Liver (tissue), 9 donors: Measurements from ENCODE around the gene VAC14. TPM values are rescaled to one million over a fixed set of nuclear protein-coding genes. Genes with fewer than 3 reads are reported as not detected.

Experiments used
- DNase-seq: peaks from one replicate; pipeline ENCODE4 v3.0.0-alpha.2; 2017; ENCODE audit warnings: low spot score
- H3K27ac ChIP-seq, 2 donors: one replicate each; pipeline ENCODE4 v1.7.0; 2013; ENCODE audit warnings: inconsistent platforms in 2 of 2, low read length in 2 of 2, control low read depth in 1 of 2, low read depth in 1 of 2, mild to moderate bottlenecking in 1 of 2
- H3K27me3 ChIP-seq, 4 donors: one replicate each; pipeline versions ENCODE4 v1.6.1 to v1.7.0; 2013; ENCODE audit warnings: low read length in 3 of 4, inconsistent platforms in 1 of 4, mild to moderate bottlenecking in 1 of 4, moderate library complexity in 1 of 4; ENCODE audit not compliant: control insufficient read depth in 4 of 4, insufficient read depth in 4 of 4
- H3K36me3 ChIP-seq, 4 donors: one replicate each; pipeline versions ENCODE4 v1.6.1 to v1.7.0; 2013; ENCODE audit warnings: low read length in 3 of 4, mild to moderate bottlenecking in 3 of 4, low read depth in 1 of 4, moderate library complexity in 1 of 4; ENCODE audit not compliant: control insufficient read depth in 4 of 4, insufficient read depth in 3 of 4
- H3K4me1 ChIP-seq, 4 donors: one replicate each; pipeline versions ENCODE4 v1.6.1 to v1.7.0; 2013; ENCODE audit warnings: low read length in 3 of 4, mild to moderate bottlenecking in 3 of 4, moderate library complexity in 1 of 4; ENCODE audit not compliant: control insufficient read depth in 4 of 4, insufficient read depth in 4 of 4
- H3K4me3 ChIP-seq, 3 donors: one replicate each; pipeline versions ENCODE4 v1.6.1 to v1.7.0; 2013; ENCODE audit warnings: low read length in 3 of 3, control low read depth in 1 of 3, low read depth in 1 of 3, mild to moderate bottlenecking in 1 of 3
- H3K9ac ChIP-seq, 2 donors: one replicate each; pipeline ENCODE4 v1.7.0; 2013; ENCODE audit warnings: low read length in 2 of 2, mild to moderate bottlenecking in 2 of 2, moderate library complexity in 2 of 2, control low read depth in 1 of 2, low read depth in 1 of 2
- H3K9me3 ChIP-seq, 4 donors: one replicate each; pipeline versions ENCODE4 v1.6.1 to v1.7.0; 2013; ENCODE audit warnings: low read length in 3 of 4; ENCODE audit not compliant: control insufficient read depth in 4 of 4
- ATF3 ChIP-seq: IDR thresholded peaks from 2 replicates; pipeline ENCODE4 v1.6.1; 2016; ENCODE audit warnings: antibody characterized with exemption
- CTCF ChIP-seq: fragments of 150-350 bp; IDR thresholded peaks from 2 replicates; pipeline ENCODE4 v1.5.1; 2017; ENCODE audit warnings: improper control_type of control experiment, low read depth, low read length; ENCODE audit not compliant: missing input control
- EGR1 ChIP-seq, 2 donors: IDR thresholded peaks; 2 replicates each; pipeline ENCODE4 v1.6.1; 2016 to 2018; ENCODE audit warnings: antibody characterized with exemption in 2 of 2, low read depth in 2 of 2
- FOXA2 ChIP-seq: IDR thresholded peaks from 2 replicates; pipeline ENCODE4 v1.6.1; 2016; ENCODE audit warnings: antibody characterized with exemption
- GABPA ChIP-seq, 2 donors: IDR thresholded peaks in 1 of 2; conservative IDR thresholded peaks in 1 of 2; 2 replicates each; pipeline ENCODE4 v1.6.1; 2016; ENCODE audit warnings: antibody characterized with exemption in 2 of 2, mild to moderate bottlenecking in 1 of 2, moderate library complexity in 1 of 2
- HNF4A ChIP-seq, 2 donors: conservative IDR thresholded peaks; 2 replicates each; pipeline ENCODE4 v1.6.1; 2016; ENCODE audit warnings: antibody characterized with exemption in 2 of 2, mild to moderate bottlenecking in 2 of 2
- HNF4G ChIP-seq: IDR thresholded peaks from 2 replicates; pipeline ENCODE4 v1.6.1; 2016; ENCODE audit warnings: antibody characterized with exemption
- JUND ChIP-seq, 2 donors: IDR thresholded peaks; 2 replicates each; pipeline ENCODE4 v1.6.1; 2016; ENCODE audit warnings: antibody characterized with exemption in 2 of 2
- MAX ChIP-seq: IDR thresholded peaks from 2 replicates; pipeline ENCODE4 v1.6.1; 2016; ENCODE audit warnings: antibody characterized with exemption
- NR2F2 ChIP-seq: IDR thresholded peaks from 2 replicates; pipeline ENCODE4 v1.6.1; 2016; ENCODE audit warnings: antibody characterized with exemption
- REST ChIP-seq: IDR thresholded peaks from 2 replicates; pipeline ENCODE4 v1.6.1; 2016; ENCODE audit warnings: antibody characterized with exemption, mild to moderate bottlenecking
- SP1 ChIP-seq: IDR thresholded peaks from 2 replicates; pipeline ENCODE4 v1.6.1; 2018; ENCODE audit warnings: antibody characterized with exemption, mild to moderate bottlenecking
- YY1 ChIP-seq: IDR thresholded peaks from 2 replicates; pipeline ENCODE4 v1.6.1; 2016; ENCODE audit warnings: antibody characterized with exemption, mild to moderate bottlenecking
- ZBTB33 ChIP-seq: IDR thresholded peaks from 2 replicates; pipeline ENCODE4 v1.6.1; 2016; ENCODE audit warnings: antibody characterized with exemption
- WGBS: extraction: QIAGEN DNeasy Blood & Tissue Kit; methylation state at CpG from one replicate; pipeline ENCODE4 v1.1.7; 2013; 5-methylcytosine and 5-hydroxymethylcytosine counted together
- polyA plus RNA-seq, 2 donors: library from polyadenylated mRNA; stranded (reverse) in 1 of 2; unstranded in 1 of 2; fragments of 200-250 nt in 1 of 2; fragments of >200 nt in 1 of 2; fragmentation: Nextera tagmentation in 1 of 2; extraction: Ambion mirVana in 1 of 2; gene quantifications; one replicate each; pipeline versions ENCODE4 v1.2.1 to v1.2.3, GENCODE V29; 2013 to 2015
- total RNA-seq, 2 donors: library from RNA; depleted of rRNA; stranded (reverse); fragments of >200 nt; gene quantifications; one replicate each; pipeline ENCODE4 v1.2.3, GENCODE V29; 2014
- donor health status: healthy.
- donor health status: healthy.
- donor health status: healthy.
- donor health status: healthy.
- donor health status: healthy.

Gene VAC14
- total and polyA plus RNA-seq, 4 donors = 16.7 to 29.8 (median 20.5) TPM

GRCh38 chr16:70723740-70724145, 77.2 kb downstream of the VAC14 start:
- H3K9ac ChIP-seq = no peak overlapping the region
- H3K27ac ChIP-seq = peak overlapping the region; percentile 90 to 97
- H3K27me3 ChIP-seq = no peaks in the 10 kb centered on the region
- no peaks in the 10 kb centered on the region for H3K9me3 ChIP-seq
- WGBS = 90% methylated on average over 6 of the region's 6 CpGs
- no peak overlapping the region for H3K4me3 ChIP-seq
- peaks cover 0 to 8% (median 3%) of the 10 kb centered on the region in 4 donors for H3K36me3 ChIP-seq
- peaks cover 19 to 38% (median 28%) of the 10 kb centered on the region in 4 donors for H3K4me1 ChIP-seq
- TF ChIP-seq SP1 (no peak), CTCF (no peak), ZBTB33 (no peak), ATF3 (no peak), JUND (IDR thresholded peaks at IDR 0.05) (no peak)
- no peak for DNase-seq

GRCh38 chr16:70721202-70721963, 79.6 kb downstream of the VAC14 start:
- no peak for DNase-seq
- H3K9me3 ChIP-seq = no peaks in the 10 kb centered on the region
- H3K27ac ChIP-seq = no peak overlapping the region
- no peak overlapping the region for H3K9ac ChIP-seq
- H3K4me1 ChIP-seq = peaks cover 14 to 34% (median 22%) of the 10 kb centered on the region in 4 donors
- H3K27me3 ChIP-seq = no peaks in the 10 kb centered on the region
- TF ChIP-seq NR2F2 (no peak), YY1 (no peak), REST (no peak), JUND (IDR thresholded peaks at IDR 0.05) (no peak), GABPA (IDR thresholded peaks at IDR 0.05 in 1 of 2, conservative IDR thresholded peaks at IDR 0.05 in 1 of 2) (no peak), SP1 (no peak), ZBTB33 (no peak), HNF4A (conservative IDR thresholded peaks at IDR 0.05) (no peak), MAX (no peak), ATF3 (no peak), FOXA2 (no peak), EGR1 (IDR thresholded peaks at IDR 0.05; ENCODE audit: low read depth in 2 of 2) (no peak), HNF4G (no peak), CTCF (no peak)
- peaks cover 0 to 8% (median 3%) of the 10 kb centered on the region in 4 donors for H3K36me3 ChIP-seq
- 94% methylated on average over 18 of the region's 18 CpGs for WGBS
- no peak overlapping the region for H3K4me3 ChIP-seq
